A549 (cell line): ENCODE data around the gene ARMH4. TPM values are rescaled to one million over a fixed set of nuclear protein-coding genes. Genes with fewer than 3 reads are reported as not detected.

Source experiments
- ATAC-seq, 2 experiments: fragments of 200-7000 bp in 1 of 2; fragments of >200 bp in 1 of 2; cut with Nextera tagmentation in 1 of 2; cut with Tn5 transposase in 1 of 2; 3 replicates each; pipeline versions ENCODE4 v1.8.0 to v1.9.1; 2018 to 2020; ENCODE audit warnings: mild to moderate bottlenecking in 1 of 2, moderate library complexity in 1 of 2
- CTCF ChIA-PET: fragments of 300-600 bp; sonication (Branson Sonifier 250); formaldehyde crosslinking; extraction: SDS; loops from one replicate; lab custom pipeline; 2021; ENCODE audit warnings: antibody characterized with exemption, inconsistent platforms; lab: Yijun Ruan, JAX
- POLR2A ChIA-PET: fragments of 350-600 bp; formaldehyde crosslinking; extraction: SDS; loops from one replicate; lab custom pipeline; 2021; ENCODE audit warnings: antibody characterized with exemption, inconsistent platforms; lab: Yijun Ruan, JAX
- DNase-seq, 2 experiments: peaks; one replicate each; pipeline versions ENCODE4 v3.0.0 to v3.0.0-alpha.2; 2011 to 2016; ENCODE audit warnings: low read depth in 1 of 2, low spot score in 1 of 2
- FAIRE-seq: peaks from 2 replicates; lab custom pipeline; 2011; peaks lifted over from hg19 to GRCh38; lab: Jason Lieb, UNC
- H3K27ac ChIP-seq, 2 experiments: fragments of >200 bp; sonication (Bioruptor Twin); formaldehyde crosslinking; 3 replicates each; pipeline ENCODE4 v1.5.1; 2016 to 2017
- H3K4me1 ChIP-seq: fragments of >200 bp; sonication (Bioruptor Twin); formaldehyde crosslinking; 3 replicates; pipeline ENCODE4 v1.6.1; 2016
- H3K4me2 ChIP-seq: fragments of >200 bp; sonication (Bioruptor Twin); formaldehyde crosslinking; 3 replicates; pipeline ENCODE4 v1.6.1; 2016
- H3K4me3 ChIP-seq: fragments of >200 bp; sonication (Bioruptor Twin); formaldehyde crosslinking; 3 replicates; pipeline ENCODE4 v1.5.1; 2016
- H3K9me3 ChIP-seq: fragments of >200 bp; sonication (Bioruptor Twin); formaldehyde crosslinking; 3 replicates; pipeline ENCODE4 v1.6.1; 2016
- BCL3 ChIP-seq: fragments of >200 bp; sonication (Bioruptor Twin); formaldehyde crosslinking; IDR thresholded peaks from 3 replicates; pipeline ENCODE4 v1.6.1; 2016
- BHLHE40 ChIP-seq: IDR thresholded peaks from 2 replicates; pipeline ENCODE4 v1.6.1; 2012; ENCODE audit warnings: low read depth, low read length, inconsistent platforms
- CHD4 ChIP-seq: fragments of 200-600 bp; sonication (generic); IDR thresholded peaks from 2 replicates; pipeline ENCODE4 v1.6.1; 2016; ENCODE audit warnings: antibody characterized with exemption, mild to moderate bottlenecking, borderline replicate concordance
- FOSB ChIP-seq: fragments of 250-450 bp; sonication (Bioruptor Pico); IDR thresholded peaks from 2 replicates; pipeline ENCODE4 v1.5.0; 2020; ENCODE audit warnings: mild to moderate bottlenecking, moderate library complexity
- HMGXB4 ChIP-seq: fragments of 250-450 bp; sonication (Bioruptor Pico); IDR thresholded peaks from 2 replicates; pipeline ENCODE4 v1.5.0; 2021; ENCODE audit warnings: mild to moderate bottlenecking, moderate library complexity, borderline replicate concordance
- JUN ChIP-seq, 2 experiments: fragments of >200 bp; sonication (Bioruptor Twin); formaldehyde crosslinking; IDR thresholded peaks; 2 replicates in 1 of 2; 3 replicates in 1 of 2; pipeline ENCODE4 v1.6.1; 2016 to 2017
- KDM5A ChIP-seq: fragments of 200-600 bp; sonication (generic); IDR thresholded peaks from 2 replicates; pipeline ENCODE4 v1.6.1; 2016; ENCODE audit warnings: antibody characterized with exemption, mild to moderate bottlenecking
- MAFK ChIP-seq: fragments of 450-650 bp; IDR thresholded peaks from 2 replicates; pipeline ENCODE4 v1.6.1; 2014; ENCODE audit not compliant: partially characterized antibody
- MAZ ChIP-seq: fragments of 150-350 bp; IDR thresholded peaks from 2 replicates; pipeline ENCODE4 v1.6.1; 2014; ENCODE audit warnings: antibody characterized with exemption, low read depth, low read length, borderline replicate concordance
- MYC ChIP-seq: IDR thresholded peaks from 2 replicates; pipeline ENCODE4 v1.6.1; 2012; ENCODE audit warnings: mild to moderate bottlenecking, inconsistent platforms, low read length, improper control_type of control experiment, borderline replicate concordance
- PBX3 ChIP-seq: IDR thresholded peaks from 2 replicates; pipeline ENCODE4 v1.6.1; 2012
- POLR2A ChIP-seq: IDR thresholded peaks from 2 replicates; pipeline ENCODE4 v1.6.1; 2012; ENCODE audit warnings: mild to moderate bottlenecking, low read length
- POLR2AphosphoS2 ChIP-seq: conservative IDR thresholded peaks from 2 replicates; pipeline ENCODE4 v1.6.1; 2012; ENCODE audit warnings: low read length, improper control_type of control experiment, inconsistent platforms
- RNF2 ChIP-seq: fragments of 200-600 bp; sonication (generic); IDR thresholded peaks from 2 replicates; pipeline ENCODE4 v1.6.1; 2016; ENCODE audit warnings: low read depth, mild to moderate bottlenecking, antibody characterized with exemption, moderate library complexity, borderline replicate concordance
- USF2 ChIP-seq: fragments of 450-650 bp; IDR thresholded peaks from 2 replicates; pipeline ENCODE4 v1.6.1; 2014; ENCODE audit warnings: antibody characterized with exemption
- WGBS: methylation state at CpG from one replicate; pipeline ENCODE4 v1.1.6; 2017; ENCODE audit errors: missing lambda C conversion rate; 5-methylcytosine and 5-hydroxymethylcytosine counted together
- polyA plus RNA-seq, 4 experiments: library from polyadenylated mRNA; depleted of rRNA in 3 of 4; stranded (reverse); fragments of >200 nt; fragmentation: RNase III in 1 of 4; extraction: RNeasy Plus Mini Kit Qiagen cat#74134 plus additional on column Dnase treatment in 1 of 4; gene quantifications; 2 replicates in 3 of 4; 3 replicates in 1 of 4; pipeline ENCODE4 v1.2.3, GENCODE V29; 2011 to 2017
- TF ChIP-seq, protein P1 (sequence below): fragments of >200 bp; sonication (Bioruptor Twin); formaldehyde crosslinking; IDR thresholded peaks from 3 replicates; pipeline ENCODE4 v1.5.1; 2016
- TF ChIP-seq, protein P2 (sequence below): fragments of 200-600 bp; sonication (generic); IDR thresholded peaks from 2 replicates; pipeline ENCODE4 v1.6.1; 2016; ENCODE audit warnings: antibody characterized with exemption, mild to moderate bottlenecking, moderate library complexity

ARMH4 gene
- polyA plus RNA-seq, 2 of the 4 experiments (the other 2 are of a cell fraction) = 0.56 to 0.77 TPM

DNA sequence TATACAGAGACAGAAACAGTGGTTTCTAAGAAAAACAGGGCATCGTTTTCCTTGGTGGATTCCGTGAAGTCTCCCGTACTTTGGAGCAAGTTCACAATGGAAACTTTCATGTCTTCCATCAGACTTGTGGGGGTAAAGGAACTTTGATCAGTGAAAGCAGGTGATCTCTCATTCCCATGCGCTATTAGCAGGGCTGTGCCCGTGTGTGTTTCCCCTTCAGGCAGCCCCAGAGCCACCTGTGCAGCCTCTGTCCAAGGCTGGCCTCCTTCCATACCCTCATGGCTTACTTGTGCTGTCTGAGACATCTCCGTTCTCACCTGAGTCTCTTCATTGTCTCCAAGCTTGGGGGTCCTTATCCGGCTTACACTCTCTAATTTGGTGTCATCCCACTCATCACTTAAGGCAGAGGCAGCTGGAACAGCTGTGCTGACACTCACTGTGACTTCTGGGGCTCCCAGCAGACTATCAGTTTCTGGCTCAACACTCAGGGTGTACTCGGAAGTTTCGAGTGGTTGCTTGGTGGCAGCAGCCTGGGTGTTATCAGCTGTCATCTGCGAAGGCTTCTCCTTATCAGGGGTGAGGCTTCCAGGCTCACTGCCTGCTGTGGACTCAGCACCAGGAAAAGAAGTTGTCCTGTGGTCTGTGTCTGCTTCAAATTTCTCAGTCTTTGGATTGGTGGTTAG is 13.8 kb downstream of the ARMH4 start:
- H3K4me3 ChIP-seq = no peak overlapping the region
- ChIA-PET POLR2A (no interaction called here), CTCF (interaction anchor here (0.8 kb wide), 1 partner anchor 30 kb away, joined by 3 read pairs; no protein-coding TSS in a partner anchor)
- no peak overlapping the region for H3K4me2 ChIP-seq
- no peak for TF ChIP-seq MAZ
- no peak for TF ChIP-seq CHD4
- TF ChIP-seq MYC = no peak
- TF ChIP-seq, protein P1, sequence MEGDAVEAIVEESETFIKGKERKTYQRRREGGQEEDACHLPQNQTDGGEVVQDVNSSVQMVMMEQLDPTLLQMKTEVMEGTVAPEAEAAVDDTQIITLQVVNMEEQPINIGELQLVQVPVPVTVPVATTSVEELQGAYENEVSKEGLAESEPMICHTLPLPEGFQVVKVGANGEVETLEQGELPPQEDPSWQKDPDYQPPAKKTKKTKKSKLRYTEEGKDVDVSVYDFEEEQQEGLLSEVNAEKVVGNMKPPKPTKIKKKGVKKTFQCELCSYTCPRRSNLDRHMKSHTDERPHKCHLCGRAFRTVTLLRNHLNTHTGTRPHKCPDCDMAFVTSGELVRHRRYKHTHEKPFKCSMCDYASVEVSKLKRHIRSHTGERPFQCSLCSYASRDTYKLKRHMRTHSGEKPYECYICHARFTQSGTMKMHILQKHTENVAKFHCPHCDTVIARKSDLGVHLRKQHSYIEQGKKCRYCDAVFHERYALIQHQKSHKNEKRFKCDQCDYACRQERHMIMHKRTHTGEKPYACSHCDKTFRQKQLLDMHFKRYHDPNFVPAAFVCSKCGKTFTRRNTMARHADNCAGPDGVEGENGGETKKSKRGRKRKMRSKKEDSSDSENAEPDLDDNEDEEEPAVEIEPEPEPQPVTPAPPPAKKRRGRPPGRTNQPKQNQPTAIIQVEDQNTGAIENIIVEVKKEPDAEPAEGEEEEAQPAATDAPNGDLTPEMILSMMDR = no peak
- no peak for TF ChIP-seq USF2
- TF ChIP-seq BHLHE40 = no peak
- no peaks in the 10 kb centered on the region for H3K9me3 ChIP-seq
- H3K4me1 ChIP-seq = peaks cover 7% of the 10 kb centered on the region; the same call in 2 of the 3 replicates
- no peak for DNase-seq
- no peak overlapping the region for H3K27ac ChIP-seq
- FAIRE-seq = no peak
- WGBS = 55% methylated on average over 10 of the region's 10 CpGs
- ATAC-seq = no peak; a peak in 1 of 6 replicates

DNA sequence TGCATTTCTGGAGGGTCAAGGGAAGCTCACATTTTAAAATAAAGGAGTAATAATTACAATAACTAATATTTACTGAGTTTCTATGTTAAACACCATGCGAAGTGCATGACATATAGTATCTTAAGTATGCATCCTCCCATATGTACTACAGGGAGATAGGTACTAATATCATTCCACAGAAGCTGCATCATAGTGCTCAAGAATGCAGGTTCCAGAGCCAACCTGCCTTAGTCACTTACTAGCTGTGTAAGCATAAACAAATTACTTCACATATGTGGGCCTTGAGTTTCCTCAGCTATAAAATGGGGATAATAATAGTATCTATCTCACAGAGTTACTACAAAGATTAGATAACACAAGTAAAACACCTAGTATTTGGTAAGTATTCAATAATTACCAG is 18.3 kb downstream of the ARMH4 start:
- H3K27ac ChIP-seq = no peak overlapping the region
- H3K4me2 ChIP-seq = no peak overlapping the region
- ATAC-seq = peak; percentile 65 to 73; a peak in 4 of 6 replicates
- no peak for FAIRE-seq
- no peaks in the 10 kb centered on the region for H3K9me3 ChIP-seq
- peaks cover 7% of the 10 kb centered on the region; the same call in 2 of the 3 replicates for H3K4me1 ChIP-seq
- no peak overlapping the region for H3K4me3 ChIP-seq
- WGBS = 19% methylated on average over 1 of the region's 1 CpG
- peak in 1 of 2 experiments; percentile 32 for DNase-seq
- ChIA-PET POLR2A (no interaction called here), CTCF (interaction anchor here (3.0 kb wide), 1 partner anchor 27 kb away, joined by 11 read pairs; no protein-coding TSS in a partner anchor)
- no peak for TF ChIP-seq KDM5A
- no peak for TF ChIP-seq MYC
- TF ChIP-seq POLR2AphosphoS2 = no peak
- no peak for TF ChIP-seq JUN (IDR thresholded peaks at IDR 0.05)
- no peak for TF ChIP-seq CHD4
- TF ChIP-seq POLR2A = no peak
- TF ChIP-seq MAFK = no peak
- TF ChIP-seq RNF2 = no peak

- Histone ChIP-seq H3K4me2 (no peak overlapping the region), H3K4me1 (peaks cover 7% of the 10 kb centered on the region; the same call in 2 of the 3 replicates), H3K9me3 (no peaks in the 10 kb centered on the region), H3K27ac (no peak overlapping the region), H3K4me3 (no peak overlapping the region)
- DNase-seq (peak in 1 of 2 experiments; percentile 10), ATAC-seq (peak; percentile 50 to 52; a peak in 4 of 6 replicates), FAIRE-seq (no peak)
- ChIA-PET POLR2A (no interaction called here), CTCF (interaction anchor here (1.4 to 2.8 kb wide), 4 partner anchors 11 to 23 kb away, joined by 5 to 9 read pairs (median 7); no protein-coding TSS in a partner anchor)
- WGBS = 25% methylated on average over 1 of the region's 1 CpG
- TF ChIP-seq, protein P1 = no peak
- TF ChIP-seq FOSB = no peak
- TF ChIP-seq PBX3 = no peak
- no peak for TF ChIP-seq BCL3
- TF ChIP-seq, protein P2, sequence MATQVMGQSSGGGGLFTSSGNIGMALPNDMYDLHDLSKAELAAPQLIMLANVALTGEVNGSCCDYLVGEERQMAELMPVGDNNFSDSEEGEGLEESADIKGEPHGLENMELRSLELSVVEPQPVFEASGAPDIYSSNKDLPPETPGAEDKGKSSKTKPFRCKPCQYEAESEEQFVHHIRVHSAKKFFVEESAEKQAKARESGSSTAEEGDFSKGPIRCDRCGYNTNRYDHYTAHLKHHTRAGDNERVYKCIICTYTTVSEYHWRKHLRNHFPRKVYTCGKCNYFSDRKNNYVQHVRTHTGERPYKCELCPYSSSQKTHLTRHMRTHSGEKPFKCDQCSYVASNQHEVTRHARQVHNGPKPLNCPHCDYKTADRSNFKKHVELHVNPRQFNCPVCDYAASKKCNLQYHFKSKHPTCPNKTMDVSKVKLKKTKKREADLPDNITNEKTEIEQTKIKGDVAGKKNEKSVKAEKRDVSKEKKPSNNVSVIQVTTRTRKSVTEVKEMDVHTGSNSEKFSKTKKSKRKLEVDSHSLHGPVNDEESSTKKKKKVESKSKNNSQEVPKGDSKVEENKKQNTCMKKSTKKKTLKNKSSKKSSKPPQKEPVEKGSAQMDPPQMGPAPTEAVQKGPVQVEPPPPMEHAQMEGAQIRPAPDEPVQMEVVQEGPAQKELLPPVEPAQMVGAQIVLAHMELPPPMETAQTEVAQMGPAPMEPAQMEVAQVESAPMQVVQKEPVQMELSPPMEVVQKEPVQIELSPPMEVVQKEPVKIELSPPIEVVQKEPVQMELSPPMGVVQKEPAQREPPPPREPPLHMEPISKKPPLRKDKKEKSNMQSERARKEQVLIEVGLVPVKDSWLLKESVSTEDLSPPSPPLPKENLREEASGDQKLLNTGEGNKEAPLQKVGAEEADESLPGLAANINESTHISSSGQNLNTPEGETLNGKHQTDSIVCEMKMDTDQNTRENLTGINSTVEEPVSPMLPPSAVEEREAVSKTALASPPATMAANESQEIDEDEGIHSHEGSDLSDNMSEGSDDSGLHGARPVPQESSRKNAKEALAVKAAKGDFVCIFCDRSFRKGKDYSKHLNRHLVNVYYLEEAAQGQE = no peak
- TF ChIP-seq HMGXB4 = no peak
Measured at GRCh38 chr14:58131386-58131785, 20.6 kb downstream of the ARMH4 start.
